ENCODE data around the gene PTPN22.

DNA sequence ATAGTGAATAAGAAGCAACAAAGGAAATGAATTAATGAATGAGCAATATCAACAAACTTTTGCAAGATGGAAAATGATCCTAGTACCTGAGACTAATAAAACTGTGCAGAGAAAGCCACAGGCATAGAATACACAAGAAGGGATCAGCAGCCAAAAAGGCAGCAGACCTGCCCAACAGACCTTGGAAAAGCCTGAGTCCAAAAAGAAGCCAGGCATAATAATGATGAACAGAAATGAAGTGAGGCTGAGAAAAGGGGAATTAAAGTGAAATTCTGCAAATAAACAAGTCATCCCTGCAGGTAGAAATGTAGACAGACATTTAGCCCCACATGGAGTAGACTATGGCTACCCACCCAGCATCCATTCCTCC is 101.9 kb downstream of the PTPN22 start:
- TF ChIP-seq, protein P1, sequence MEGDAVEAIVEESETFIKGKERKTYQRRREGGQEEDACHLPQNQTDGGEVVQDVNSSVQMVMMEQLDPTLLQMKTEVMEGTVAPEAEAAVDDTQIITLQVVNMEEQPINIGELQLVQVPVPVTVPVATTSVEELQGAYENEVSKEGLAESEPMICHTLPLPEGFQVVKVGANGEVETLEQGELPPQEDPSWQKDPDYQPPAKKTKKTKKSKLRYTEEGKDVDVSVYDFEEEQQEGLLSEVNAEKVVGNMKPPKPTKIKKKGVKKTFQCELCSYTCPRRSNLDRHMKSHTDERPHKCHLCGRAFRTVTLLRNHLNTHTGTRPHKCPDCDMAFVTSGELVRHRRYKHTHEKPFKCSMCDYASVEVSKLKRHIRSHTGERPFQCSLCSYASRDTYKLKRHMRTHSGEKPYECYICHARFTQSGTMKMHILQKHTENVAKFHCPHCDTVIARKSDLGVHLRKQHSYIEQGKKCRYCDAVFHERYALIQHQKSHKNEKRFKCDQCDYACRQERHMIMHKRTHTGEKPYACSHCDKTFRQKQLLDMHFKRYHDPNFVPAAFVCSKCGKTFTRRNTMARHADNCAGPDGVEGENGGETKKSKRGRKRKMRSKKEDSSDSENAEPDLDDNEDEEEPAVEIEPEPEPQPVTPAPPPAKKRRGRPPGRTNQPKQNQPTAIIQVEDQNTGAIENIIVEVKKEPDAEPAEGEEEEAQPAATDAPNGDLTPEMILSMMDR (IDR thresholded peaks at IDR 0.05; ENCODE audit: borderline replicate concordance, extremely low read depth, low read length, poor library complexity, severe bottlenecking): no peak
- no peak for TF ChIP-seq EZH2 (IDR thresholded peaks at IDR 0.05; ENCODE audit: borderline replicate concordance, low read depth, low read length, severe bottlenecking)

All from DND-41 (cell line).